Activated T-helper 9 cell treated with anti-CD3 and anti-CD28 coated beads, Interleukin-2, amount 50 U/mL, for 16 hours (primary cell): ENCODE measurements around the gene CHRNB2.

ENCODE experiments used
- DNase-seq: peaks from one replicate; pipeline ENCODE4 v3.0.0-alpha.2; 2020; ENCODE audit warnings: low read depth

CHRNB2 gene

GRCh38 chr1:154552036-154552435 lies 15.5 kb upstream of the CHRNB2 start:
- DNase-seq, result no peak

GRCh38 chr1:154553056-154554030 lies 14.2 kb upstream of the CHRNB2 start:
- DNase-seq, result no peak

GRCh38 chr1:154556422-154556821 lies 11.2 kb upstream of the CHRNB2 start:
- DNase-seq, result no peak

- DNase-seq, result no peak
Observed at GRCh38 chr1:154557248-154557938, 10.2 kb upstream of the CHRNB2 start.

- DNase-seq, result peak; percentile 20
Observed at GRCh38 chr1:154557939-154558719, 9.4 kb upstream of the CHRNB2 start, which contains the start of gene UBE2Q1. UBE2Q1 (minus strand) TSS chr1:154558662; CDS start chr1:154558553, 109 bp downstream.

- DNase-seq, result peak; percentile 99
Observed at GRCh38 chr1:154558720-154559465, 8.7 kb upstream of the CHRNB2 start.

GRCh38 chr1:154559466-154560044 lies 8.0 kb upstream of the CHRNB2 start:
- peak; percentile 64 for DNase-seq

GRCh38 chr1:154565876-154566275 lies 1.7 kb upstream of the CHRNB2 start:
- DNase-seq, result no peak

GRCh38 chr1:154568157-154568815 lies 708 bp downstream of the CHRNB2 start:
- DNase-seq, result no peak

- no peak for DNase-seq
Observed at GRCh38 chr1:154571244-154571963, 3.8 kb downstream of the CHRNB2 start.

- no peak for DNase-seq
Observed at GRCh38 chr1:154571964-154572288, 4.3 kb downstream of the CHRNB2 start.

GRCh38 chr1:154572468-154573167 lies 5.0 kb downstream of the CHRNB2 start:
- no peak for DNase-seq

- no peak for DNase-seq
Observed at GRCh38 chr1:154573168-154573510, 5.6 kb downstream of the CHRNB2 start.

- DNase-seq, result no peak
Observed at GRCh38 chr1:154574716-154575115, 7.1 kb downstream of the CHRNB2 start.

- no peak for DNase-seq
Observed at GRCh38 chr1:154575147-154575927, 7.8 kb downstream of the CHRNB2 start.

- DNase-seq, result no peak
Observed at GRCh38 chr1:154575951-154576566, 8.5 kb downstream of the CHRNB2 start.

GRCh38 chr1:154577346-154578057 lies 9.9 kb downstream of the CHRNB2 start:
- DNase-seq, result no peak

- DNase-seq, result no peak
Observed at GRCh38 chr1:154578058-154578418, 10.5 kb downstream of the CHRNB2 start.
